H1 (cell line): ENCODE results near the gene BTBD9. TPM values are rescaled to one million over a fixed set of nuclear protein-coding genes. Genes with fewer than 3 reads are reported as not detected.

Experiments
- CTCF ChIA-PET: fragments of 300-600 bp; sonication (Branson Sonifier 250); formaldehyde crosslinking; loops from one replicate; lab custom pipeline; 2021; ENCODE audit not compliant: partially characterized antibody; lab: Charles Lee
- POLR2A ChIA-PET: fragments of 300-600 bp; sonication (Branson Sonifier 250); formaldehyde crosslinking; loops from one replicate; lab custom pipeline; 2021; ENCODE audit warnings: inconsistent platforms; ENCODE audit not compliant: partially characterized antibody; lab: Charles Lee
- DNase-seq, 2 experiments: peaks; one replicate each; pipeline versions ENCODE4 v3.0.0 to v3.0.0-alpha.2; 2010 to 2022; ENCODE audit warnings: low spot score in 2 of 2, low read depth in 1 of 2, mixed read lengths in 1 of 2
- FAIRE-seq: peaks from 2 replicates; lab custom pipeline; 2011; peaks lifted over from hg19 to GRCh38; lab: Jason Lieb, UNC
- H2AFZ ChIP-seq: 2 replicates; pipeline ENCODE4 v1.8.1; 2012; ENCODE audit warnings: low read length, inconsistent platforms
- H2AK5ac ChIP-seq: 2 replicates; pipeline ENCODE4 v1.6.1; 2013; ENCODE audit warnings: low read depth, low read length
- H2BK120ac ChIP-seq: replicated peaks from 2 replicates; pipeline ENCODE3; 2013; ENCODE audit warnings: low read depth, low read length, inconsistent platforms
- H2BK12ac ChIP-seq: 2 replicates; pipeline ENCODE4 v1.6.1; 2013; ENCODE audit warnings: low read depth, low read length
- H2BK15ac ChIP-seq: 2 replicates; pipeline ENCODE4 v1.6.1; 2013; ENCODE audit warnings: low read length
- H2BK20ac ChIP-seq: 2 replicates; pipeline ENCODE4 v1.6.1; 2013; ENCODE audit warnings: low read length
- H2BK5ac ChIP-seq: 2 replicates; pipeline ENCODE4 v1.6.1; 2013; ENCODE audit warnings: low read depth, low read length
- H3K14ac ChIP-seq: 2 replicates; pipeline ENCODE4 v1.6.1; 2013; ENCODE audit warnings: inconsistent platforms; ENCODE audit not compliant: insufficient read length
- H3K18ac ChIP-seq: 2 replicates; pipeline ENCODE4 v1.6.1; 2013; ENCODE audit warnings: low read length; ENCODE audit errors: extremely low read depth
- H3K23ac ChIP-seq: 2 replicates; pipeline ENCODE4 v1.6.1; 2013; ENCODE audit warnings: inconsistent platforms; ENCODE audit not compliant: insufficient read length
- H3K23me2 ChIP-seq: 2 replicates; pipeline ENCODE4 v1.6.1; 2013; ENCODE audit warnings: low read depth, low read length
- H3K27ac ChIP-seq: 2 replicates; pipeline ENCODE4 v1.6.1; 2011; ENCODE audit warnings: low read depth, low read length, inconsistent platforms
- H3K27me3 ChIP-seq, 4 experiments: replicated peaks in 1 of 4; 1 replicate in 1 of 4; 2 replicates in 3 of 4; pipeline versions ENCODE4 v1.6.1 to v1.8.1; 2011 to 2013; ENCODE audit warnings: low read length in 3 of 4, mild to moderate bottlenecking in 3 of 4, inconsistent platforms in 2 of 4, mixed read lengths in 2 of 4, moderate library complexity in 1 of 4; ENCODE audit not compliant: control insufficient read depth in 3 of 4, insufficient read depth in 3 of 4; ENCODE audit errors: extremely low read depth in 1 of 4
- H3K36me3 ChIP-seq, 4 experiments: 2 replicates each; pipeline versions ENCODE4 v1.6.1 to v1.8.1; 2011 to 2013; ENCODE audit warnings: mild to moderate bottlenecking in 4 of 4, low read length in 3 of 4, moderate library complexity in 2 of 4, control low read depth in 1 of 4, inconsistent platforms in 1 of 4; ENCODE audit not compliant: insufficient read depth in 4 of 4, control insufficient read depth in 2 of 4
- H3K4ac ChIP-seq: replicated peaks from 2 replicates; pipeline ENCODE3; 2013; ENCODE audit warnings: low read length, low read depth, mixed read lengths, inconsistent platforms; ENCODE audit not compliant: insufficient read length
- H3K4me1 ChIP-seq, 4 experiments: replicated peaks in 1 of 4; 1 replicate in 1 of 4; 2 replicates in 3 of 4; pipeline versions ENCODE4 v1.6.1 to v1.8.1; 2011 to 2013; ENCODE audit warnings: low read length in 3 of 4, inconsistent platforms in 2 of 4, mixed read lengths in 1 of 4; ENCODE audit not compliant: insufficient read depth in 4 of 4, control insufficient read depth in 3 of 4
- H3K4me2 ChIP-seq, 2 experiments: 2 replicates each; pipeline versions ENCODE4 v1.6.1 to v1.8.1; 2011 to 2013; ENCODE audit warnings: low read depth in 2 of 2, low read length in 2 of 2, control low read depth in 1 of 2, inconsistent platforms in 1 of 2, mild to moderate bottlenecking in 1 of 2; ENCODE audit not compliant: insufficient read depth in 1 of 2
- H3K4me3 ChIP-seq, 4 experiments: fragments of 200-600, 300-600 bp in 1 of 4; sonication (generic), shearing (Covaris generic), sonication (Bioruptor Twin) in 1 of 4; 2 replicates each; pipeline versions ENCODE4 v1.5.1 to v1.8.1; 2011 to 2016; ENCODE audit warnings: low read length in 4 of 4, low read depth in 3 of 4, control low read depth in 2 of 4, inconsistent platforms in 2 of 4, mild to moderate bottlenecking in 2 of 4, mixed read lengths in 1 of 4, moderate library complexity in 1 of 4; ENCODE audit not compliant: insufficient read depth in 2 of 4; ENCODE audit errors: extremely low read depth in 1 of 4
- H3K56ac ChIP-seq: replicated peaks from 2 replicates; pipeline ENCODE3; 2013; ENCODE audit warnings: low read depth, mild to moderate bottlenecking, mixed read lengths, low read length, inconsistent platforms; ENCODE audit not compliant: insufficient read length
- H3K79me1 ChIP-seq: 2 replicates; pipeline ENCODE4 v1.6.1; 2013; ENCODE audit warnings: low read depth, low read length, control low read depth
- H3K79me2 ChIP-seq, 2 experiments: 2 replicates each; pipeline versions ENCODE4 v1.6.1 to v1.8.1; 2012 to 2013; ENCODE audit warnings: low read length in 2 of 2, mild to moderate bottlenecking in 2 of 2, inconsistent platforms in 1 of 2; ENCODE audit not compliant: insufficient read depth in 2 of 2, control insufficient read depth in 1 of 2
- H3K9ac ChIP-seq, 4 experiments: replicated peaks in 1 of 4; 1 replicate in 1 of 4; 2 replicates in 3 of 4; pipeline versions ENCODE4 v1.6.1 to v1.8.1; 2011 to 2013; ENCODE audit warnings: low read depth in 3 of 4, low read length in 3 of 4, control low read depth in 2 of 4, mild to moderate bottlenecking in 2 of 4, moderate library complexity in 2 of 4, inconsistent platforms in 1 of 4; ENCODE audit errors: extremely low read depth in 1 of 4
- H3K9me3 ChIP-seq, 2 experiments: 2 replicates each; pipeline versions ENCODE4 v1.6.1 to v1.8.1; 2012 to 2013; ENCODE audit warnings: mild to moderate bottlenecking in 2 of 2, moderate library complexity in 2 of 2, control low read depth in 1 of 2, inconsistent platforms in 1 of 2, low read depth in 1 of 2, low read length in 1 of 2, mixed read lengths in 1 of 2; ENCODE audit not compliant: insufficient read depth in 2 of 2
- H4K20me1 ChIP-seq, 2 experiments: replicated peaks in 1 of 2; 2 replicates each; pipeline versions ENCODE3 to v1.8.1; 2011 to 2013; ENCODE audit warnings: inconsistent platforms in 2 of 2, low read length in 2 of 2, mild to moderate bottlenecking in 1 of 2; ENCODE audit not compliant: insufficient read depth in 2 of 2, control insufficient read depth in 1 of 2
- H4K5ac ChIP-seq: 2 replicates; pipeline ENCODE4 v1.6.1; 2013; ENCODE audit warnings: low read length, low read depth, mixed read lengths, inconsistent platforms; ENCODE audit not compliant: insufficient read length
- H4K8ac ChIP-seq: 2 replicates; pipeline ENCODE4 v1.8.0; 2013; ENCODE audit warnings: mild to moderate bottlenecking, moderate library complexity, low read length, inconsistent platforms; ENCODE audit not compliant: insufficient read depth; ENCODE audit errors: extremely low read depth
- H4K91ac ChIP-seq: replicated peaks from 2 replicates; pipeline ENCODE3; 2013; ENCODE audit warnings: low read length, mixed read lengths, inconsistent platforms; ENCODE audit not compliant: insufficient read length
- BCL11A ChIP-seq, 2 experiments: IDR thresholded peaks; one replicate each; pipeline ENCODE4 v1.6.1; 2011; ENCODE audit warnings: low read depth in 2 of 2, low read length in 2 of 2, mild to moderate bottlenecking in 2 of 2
- EZH2 ChIP-seq: fragments of 200-600 bp; sonication (generic); IDR thresholded peaks from 2 replicates; pipeline ENCODE4 v1.7.1; 2012; ENCODE audit warnings: low read depth, mild to moderate bottlenecking, moderate library complexity, low read length, inconsistent platforms; ENCODE audit not compliant: severe bottlenecking
- SRF ChIP-seq: IDR thresholded peaks from 2 replicates; pipeline ENCODE4 v1.6.1; 2011; ENCODE audit warnings: mild to moderate bottlenecking, low read depth, low read length, moderate library complexity
- WGBS, 2 experiments: shearing (Covaris generic) in 1 of 2; methylation state at CpG; one replicate each; pipeline versions ENCODE4 v1.1.6 to v1.1.7; 2013 to 2015; ENCODE audit warnings: low lambda C conversion rate in 2 of 2, mixed read lengths in 2 of 2, inconsistent platforms in 1 of 2, low coverage in 1 of 2, missing lambda C conversion rate in 1 of 2; ENCODE audit not compliant: insufficient replicate concordance in 2 of 2, insufficient coverage in 1 of 2, insufficient read length in 1 of 2; ENCODE audit errors: extremely low coverage in 1 of 2, missing lambda C conversion rate in 1 of 2; 5-methylcytosine and 5-hydroxymethylcytosine counted together
- polyA plus RNA-seq, 7 experiments: library from polyadenylated mRNA; depleted of rRNA in 3 of 7; stranded (reverse) in 5 of 7; unstranded in 2 of 7; fragments of >200 nt in 5 of 7; fragments of 200-250 nt in 2 of 7; gene quantifications; 1 replicate in 5 of 7; 2 replicates in 1 of 7; 4 replicates in 1 of 7; pipeline versions ENCODE4 v1.2.1 to v1.2.3, GENCODE V29; 2011 to 2013; ENCODE audit warnings: missing spikeins in 2 of 7, mixed read lengths in 2 of 7
- total RNA-seq: library from RNA; stranded (reverse); fragmentation: NEBNext Ultra II Directional; extraction: Animal tissue kit (Norgen Biotek cat#: 25700); gene quantifications from 2 replicates; pipeline ENCODE4 v1.2.1, GENCODE V29; 2021

The BTBD9 gene
- total and polyA plus RNA-seq, 2 of the 8 experiments (the other 6 are each of a cell fraction or from before 2014, with no cell fraction given) = 0.92 to 4.1 TPM

DNA sequence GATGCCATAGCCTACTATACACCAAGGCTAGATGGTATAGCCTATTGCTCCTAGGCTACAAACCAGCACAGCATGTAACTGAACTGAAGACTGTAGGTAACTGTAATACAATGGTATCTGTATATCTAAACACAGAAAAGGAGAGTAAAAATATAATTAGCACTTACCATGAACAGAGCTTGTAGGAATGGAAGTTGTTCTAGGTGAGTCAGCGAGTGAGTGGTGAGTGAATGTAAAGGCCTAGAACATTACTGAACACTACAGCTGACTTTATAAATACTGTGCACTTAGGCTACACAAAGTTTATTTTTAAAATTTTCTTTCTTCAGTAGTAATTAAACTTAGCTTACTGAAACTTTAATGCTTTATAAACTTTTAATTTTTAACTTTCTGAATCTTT lies 129.5 kb downstream of the BTBD9 start:
- FAIRE-seq (no peak), DNase-seq (no peak)
- Histone ChIP-seq H3K18ac (no peak overlapping the region), H2BK12ac (no peak overlapping the region), H3K4ac (no peak overlapping the region), H3K23me2 (no peaks in the 10 kb centered on the region), H2BK5ac (no peak overlapping the region), H3K79me2 (no peaks in the 10 kb centered on the region), H3K79me1 (no peaks in the 10 kb centered on the region), H4K8ac (no peak overlapping the region), H3K23ac (no peak overlapping the region), H3K9ac (no peak overlapping the region), H2BK120ac (no peak overlapping the region), H2BK20ac (no peak overlapping the region), H3K27ac (no peak overlapping the region), H3K56ac (no peak overlapping the region), H3K36me3 (no peaks in the 10 kb centered on the region), H3K4me1 (peaks cover 0 to 10% (median 7%) of the 10 kb centered on the region in 4 experiments; a peak in 3 of 7 replicates), H2AFZ (no peak overlapping the region), H3K4me2 (no peak overlapping the region), H4K5ac (no peak overlapping the region), H4K20me1 (no peaks in the 10 kb centered on the region), H3K27me3 (no peaks in the 10 kb centered on the region), H3K14ac (no peak overlapping the region), H3K4me3 (no peak overlapping the region), H3K9me3 (no peaks in the 10 kb centered on the region), H2AK5ac (no peak overlapping the region), H2BK15ac (no peak overlapping the region), H4K91ac (no peak overlapping the region)
- WGBS, 2 experiments = 90% methylated on average over 1 of the region's 1 CpG; no CpG with 5 or more reads in 1 of the 2 experiments
- ChIA-PET POLR2A (interaction anchor here (1.6 kb wide), 1 partner anchor 9 kb away, joined by 7 read pairs; no protein-coding TSS in a partner anchor), CTCF (interaction anchor here (0.6 to 2.4 kb wide), 3 partner anchors 8 to 153 kb away, joined by 3 to 13 read pairs (median 4); no protein-coding TSS in a partner anchor)
- TF ChIP-seq SRF = no peak
- TF ChIP-seq EZH2 = no peak
- no peak for TF ChIP-seq BCL11A (IDR thresholded peaks at IDR 0.05; ENCODE audit: low read depth in 2 of 2, low read length in 2 of 2)
